Hematopoietic multipotent progenitor cell (in vitro differentiated cells): ENCODE results near the gene SPINDOC. TPM values are rescaled to one million over a fixed set of nuclear protein-coding genes. Genes with fewer than 3 reads are reported as not detected.
A peak's percentile ranks its signal among the peaks of the same experiment; 100 is the strongest.
"Not testable (repeated sequence)": the region's sequence is repeated elsewhere in the genome, so short reads cannot be mapped to it uniquely, and the experiment has no call there.

Experiments used
- DNase-seq, 3 donors: peaks; one replicate each; pipeline ENCODE4 v3.0.0-alpha.2; 2011 to 2015; ENCODE audit warnings: low read depth in 2 of 3, low spot score in 2 of 3
- total RNA-seq: library from RNA; depleted of rRNA; stranded (reverse); fragments of >200 nt; gene quantifications from one replicate; pipeline ENCODE4 v1.2.3, GENCODE V29; 2012

Gene SPINDOC
- total RNA-seq, 1 donor: 21.3 TPM

DNA sequence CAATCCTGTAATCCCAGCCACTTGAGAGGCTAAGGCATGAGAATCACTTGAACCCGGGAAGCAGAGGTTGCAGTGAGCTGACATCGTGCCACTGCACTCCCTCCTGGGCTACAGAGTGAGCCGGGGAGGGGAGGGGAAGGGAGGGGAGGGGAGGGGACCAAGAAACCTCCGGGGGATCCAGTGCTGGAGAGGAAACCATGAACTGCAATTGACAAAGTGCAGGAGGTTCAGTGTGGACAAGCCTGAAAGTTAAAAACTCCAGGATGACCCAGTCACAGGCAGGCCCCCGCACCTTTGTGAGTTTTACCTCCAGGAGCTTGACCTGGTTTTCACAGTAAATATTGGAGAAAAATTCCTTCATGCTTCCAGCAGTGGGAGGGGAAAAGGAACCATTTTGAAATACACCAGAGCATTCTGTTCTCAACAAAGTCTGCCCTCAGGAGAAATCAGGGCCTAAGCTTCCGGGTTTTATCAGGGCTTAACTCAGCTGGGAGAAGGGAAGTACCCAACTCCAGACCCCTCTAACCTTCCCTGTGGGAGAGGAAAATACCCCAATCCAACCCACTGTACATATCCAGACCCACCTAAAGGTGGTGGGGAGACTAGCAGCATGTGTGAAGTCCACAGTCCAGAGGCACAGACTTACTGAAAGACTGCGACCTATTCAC is 29.2 kb upstream of the SPINDOC start:
- no peak for DNase-seq

DNA sequence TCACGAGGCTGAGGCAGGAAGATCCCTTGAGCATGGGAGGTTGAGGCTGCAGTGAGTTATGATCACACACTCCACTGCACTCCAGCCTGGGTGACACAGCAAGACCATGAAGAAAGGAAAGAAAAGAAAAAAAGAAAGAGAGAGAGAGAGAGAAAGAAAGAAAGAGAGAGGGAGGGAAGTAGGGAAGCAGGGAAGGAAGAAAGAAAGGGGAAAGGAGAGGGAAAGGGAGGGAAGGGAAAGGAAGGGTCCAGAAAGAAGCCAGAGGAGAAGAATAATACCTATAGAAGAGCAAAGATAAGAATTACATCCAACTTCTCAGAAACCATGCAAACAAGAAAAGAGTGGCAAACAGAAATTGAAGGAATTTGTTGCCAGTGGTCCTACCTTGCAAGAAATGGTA is 27.4 kb upstream of the SPINDOC start:
- no peak for DNase-seq

- no peak for DNase-seq
Observed at GRCh38 chr11:63791495-63792167, 21.6 kb upstream of the SPINDOC start.

DNA sequence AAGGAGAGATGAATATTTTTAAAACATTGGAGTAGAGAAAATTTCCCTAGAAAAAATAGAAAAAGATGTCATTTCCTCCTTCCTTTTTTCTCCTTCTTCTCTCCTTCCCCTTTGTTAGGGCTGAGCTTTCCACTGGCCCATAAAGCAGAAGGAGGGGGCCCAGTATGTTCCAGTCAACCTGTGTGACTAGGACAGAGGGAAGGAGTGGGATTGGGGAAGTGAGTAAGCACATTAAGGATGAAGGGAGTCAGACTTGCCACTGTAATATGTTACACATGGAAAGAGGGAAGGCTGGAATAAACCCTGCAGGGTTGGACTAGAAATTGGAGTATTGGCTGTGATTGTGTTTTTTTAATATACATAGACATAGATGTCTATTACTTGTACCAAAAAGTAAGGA is 20.1 kb upstream of the SPINDOC start:
- DNase-seq: no peak

DNA sequence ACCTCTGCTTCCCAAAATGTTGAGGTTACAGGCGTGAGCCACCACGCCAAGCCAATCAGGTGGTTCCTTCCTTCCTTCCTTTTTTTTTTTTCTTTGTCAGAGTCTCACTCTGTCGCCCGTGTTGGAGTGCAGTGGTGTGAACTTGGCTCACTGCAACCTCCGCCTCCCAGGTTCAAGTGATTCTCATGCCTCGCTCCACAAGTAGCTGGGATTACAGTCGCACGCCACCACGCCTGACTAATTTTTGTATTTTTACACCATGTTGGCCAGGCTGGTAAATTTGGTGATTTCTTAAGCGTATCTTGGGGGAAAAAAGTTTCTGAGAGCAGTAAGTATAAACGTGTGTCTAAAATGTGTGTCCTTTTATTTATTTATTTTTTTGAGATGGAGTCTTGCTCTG is 18.2 kb upstream of the SPINDOC start:
- no peak for DNase-seq

GRCh38 chr11:63800921-63801320 is 12.3 kb upstream of the SPINDOC start:
- DNase-seq: no peak

DNA sequence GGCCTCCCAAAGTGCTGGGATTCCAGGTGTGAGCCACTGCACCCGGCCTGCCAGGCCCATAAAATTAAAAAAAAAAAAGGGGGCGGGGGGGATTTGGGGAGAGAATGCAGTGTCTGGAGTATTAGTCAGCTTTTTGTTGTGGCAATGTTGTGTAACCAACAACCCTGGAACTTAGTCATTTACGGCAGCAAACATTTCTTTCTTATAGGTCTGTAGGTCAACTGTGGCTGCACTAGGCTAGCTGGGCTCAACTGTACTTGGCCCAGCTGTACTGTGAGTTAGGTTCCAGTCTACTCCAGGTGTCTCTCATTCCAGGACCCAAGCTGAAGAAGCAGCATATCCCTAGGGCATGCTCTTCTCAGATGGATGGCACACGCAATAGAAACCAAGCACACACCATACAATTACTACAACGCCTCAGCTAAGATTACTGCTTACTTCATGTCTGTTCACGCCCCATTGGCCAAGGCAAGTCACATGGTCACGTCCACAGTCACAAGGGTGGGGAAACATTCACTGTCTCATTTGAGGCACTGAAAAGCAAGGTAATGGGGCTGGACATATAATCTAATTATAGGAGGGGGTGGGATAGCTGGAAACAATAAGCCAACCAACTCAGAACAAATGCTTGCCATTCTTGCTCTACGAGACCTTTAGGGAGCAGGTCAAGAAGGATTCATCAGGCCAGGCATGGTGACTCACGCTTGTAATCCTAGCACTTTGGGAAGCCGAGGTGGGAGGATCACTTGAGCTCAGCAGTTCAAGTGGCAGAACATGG is 10.4 kb upstream of the SPINDOC start:
- DNase-seq: no peak

- no peak for DNase-seq
Observed at GRCh38 chr11:63804259-63804658, 9.0 kb upstream of the SPINDOC start.

DNA sequence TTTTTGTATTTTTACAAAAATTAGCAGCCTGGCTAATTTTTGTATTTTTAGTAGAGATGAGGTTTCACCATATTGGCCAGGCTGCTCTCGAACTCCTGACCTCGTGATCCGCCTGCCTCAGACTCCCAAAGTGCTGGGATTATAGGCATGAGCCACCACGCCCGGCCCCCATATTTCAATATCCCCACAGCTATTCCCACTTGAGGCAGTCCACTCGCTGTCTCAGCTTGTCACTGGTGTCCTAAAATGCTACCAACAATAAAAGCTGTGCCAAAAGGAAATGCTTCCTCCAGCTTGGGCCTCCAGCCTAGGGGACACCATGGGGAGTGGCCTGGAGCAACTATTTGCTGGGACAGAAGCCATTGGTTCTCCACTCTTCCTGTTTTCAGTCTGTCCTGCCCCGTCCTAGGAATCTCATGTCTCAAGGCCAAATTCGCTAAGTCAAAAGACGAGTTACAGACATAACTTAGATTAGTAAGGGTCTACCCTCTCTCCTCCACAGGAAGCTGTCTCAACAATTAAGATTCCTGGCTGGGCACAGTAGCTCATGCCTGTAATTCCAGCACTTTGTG is 7.3 kb upstream of the SPINDOC start:
- DNase-seq: no peak

DNA sequence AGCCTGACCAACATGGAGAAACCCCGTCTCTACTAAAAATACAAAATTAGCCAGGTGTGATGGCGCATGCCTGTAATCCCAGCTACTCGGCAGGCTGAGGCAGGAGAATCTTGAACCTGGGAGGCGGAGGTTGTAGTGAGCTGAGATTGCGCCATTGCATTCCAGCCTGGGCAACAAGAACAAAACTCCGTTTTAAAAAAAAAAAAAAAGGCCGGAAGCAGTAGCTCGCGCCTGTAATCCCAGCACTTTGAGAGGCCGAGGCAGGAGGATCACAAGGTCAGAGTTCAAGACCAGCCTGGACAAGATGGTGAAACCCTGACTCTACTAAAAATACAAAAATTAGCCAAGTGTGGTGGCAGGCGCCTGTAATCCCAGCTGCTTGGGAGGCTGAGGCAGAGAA is 2.9 kb upstream of the SPINDOC start:
- DNase-seq: not testable (repeated sequence)

GRCh38 chr11:63811522-63811921 is 1.7 kb upstream of the SPINDOC start:
- no peak for DNase-seq

DNA sequence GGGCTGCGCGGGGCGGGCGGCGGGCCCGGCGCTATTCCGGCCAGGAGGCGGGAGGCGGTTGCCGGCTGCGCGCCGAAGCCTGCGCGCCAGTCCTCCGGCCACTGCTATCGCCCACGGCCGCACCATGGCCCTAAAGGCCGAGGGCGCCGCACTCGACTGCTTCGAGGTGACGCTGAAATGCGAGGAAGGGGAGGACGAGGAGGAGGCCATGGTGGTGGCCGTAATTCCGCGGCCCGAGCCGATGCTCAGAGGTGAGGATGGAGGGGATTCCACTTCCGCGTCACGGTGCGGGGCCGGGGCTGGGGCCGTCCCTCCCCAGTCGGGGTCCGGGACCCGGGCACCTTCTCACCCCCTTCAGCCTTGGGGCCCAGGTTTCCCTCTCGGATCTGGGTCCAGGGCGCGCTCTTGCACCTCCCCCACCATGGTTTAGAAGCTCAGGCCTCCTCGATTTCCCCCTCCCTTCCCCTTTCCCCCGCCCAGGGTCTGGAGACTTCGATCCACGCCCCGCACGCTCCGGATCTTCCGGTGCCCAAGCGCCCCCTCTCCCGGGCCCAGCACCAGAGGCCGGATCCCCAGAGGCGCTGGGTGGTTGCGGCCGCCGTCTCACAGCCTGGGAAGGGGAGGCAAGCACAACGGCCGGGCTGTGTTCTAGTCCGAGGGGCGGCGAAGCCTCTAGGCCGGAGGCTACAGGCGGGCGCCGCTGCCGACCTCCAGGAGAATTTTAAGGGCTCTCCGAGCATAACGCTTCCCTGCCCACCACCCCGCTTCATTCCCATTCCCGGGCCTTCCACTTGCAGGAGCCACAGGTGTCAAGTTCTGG is 517 bp downstream of the SPINDOC start:
- DNase-seq: peak in 2 of 3 donors; percentile 46 to 56

DNA sequence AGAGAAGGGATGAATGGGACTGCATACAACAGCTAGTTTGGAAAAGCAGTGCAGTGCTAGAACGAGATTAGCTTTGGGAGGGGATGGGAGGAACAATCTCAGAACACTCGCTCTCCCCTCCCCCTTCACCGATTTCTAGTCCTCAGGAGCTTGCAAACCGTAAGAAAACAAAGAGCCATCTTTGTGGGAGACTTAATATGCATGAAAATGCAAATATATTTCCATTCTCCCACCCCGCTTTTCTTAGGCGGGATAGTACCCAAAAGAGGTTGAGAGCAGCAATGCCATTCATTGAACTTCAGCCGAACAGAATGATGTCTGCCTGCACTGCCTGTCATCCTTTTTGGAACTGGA is 1.1 kb downstream of the SPINDOC start:
- no peak for DNase-seq

DNA sequence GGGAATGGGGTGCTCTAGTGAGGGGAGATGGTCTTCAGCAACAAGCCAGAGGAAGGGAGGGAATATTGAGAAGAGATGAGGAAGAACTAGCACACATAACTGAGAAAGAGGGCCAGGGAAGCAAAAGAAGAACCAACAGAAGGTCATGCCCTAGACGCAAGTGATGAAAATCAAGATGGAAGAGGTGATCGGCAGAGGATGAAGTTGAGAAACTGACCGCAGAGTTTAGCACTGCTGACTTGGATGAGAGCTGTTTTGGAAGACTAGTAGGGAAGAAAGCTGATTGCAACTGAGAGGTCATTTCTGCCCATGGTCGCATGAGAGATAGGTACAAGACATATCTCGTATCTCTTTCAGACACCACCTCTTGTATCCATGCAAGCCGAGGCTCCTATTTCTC is 2.9 kb downstream of the SPINDOC start:
- no peak for DNase-seq

- DNase-seq: no peak
Observed at GRCh38 chr11:63816732-63817131, 3.5 kb downstream of the SPINDOC start.

DNA sequence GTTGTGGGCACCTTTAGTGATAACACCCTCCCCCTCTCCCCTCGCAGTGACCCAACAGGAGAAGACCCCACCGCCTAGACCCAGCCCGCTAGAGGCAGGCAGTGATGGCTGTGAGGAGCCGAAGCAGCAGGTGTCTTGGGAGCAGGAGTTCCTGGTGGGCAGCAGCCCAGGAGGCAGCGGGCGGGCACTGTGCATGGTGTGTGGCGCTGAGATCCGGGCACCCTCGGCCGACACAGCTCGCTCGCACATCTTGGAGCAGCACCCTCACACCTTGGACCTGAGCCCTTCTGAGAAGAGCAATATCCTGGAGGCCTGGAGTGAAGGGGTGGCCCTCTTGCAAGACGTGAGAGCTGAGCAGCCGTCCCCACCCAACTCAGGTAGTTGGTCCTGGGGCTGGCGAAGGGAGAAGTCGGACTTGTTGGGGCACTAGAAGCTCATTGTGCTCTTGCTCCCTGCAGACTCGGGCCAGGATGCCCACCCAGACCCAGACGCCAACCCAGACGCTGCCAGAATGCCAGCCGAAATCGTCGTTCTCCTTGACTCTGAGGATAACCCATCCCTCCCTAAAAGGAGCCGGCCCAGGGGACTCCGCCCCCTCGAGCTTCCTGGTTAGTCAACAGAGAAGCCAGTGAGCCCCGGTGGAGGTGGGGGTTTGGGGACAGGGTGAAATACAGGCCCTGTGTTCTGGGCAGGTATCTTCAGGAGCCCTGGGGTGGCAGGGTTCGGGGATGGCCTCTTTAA is 4.7 kb downstream of the SPINDOC start:
- no peak for DNase-seq

- DNase-seq: no peak
Observed at GRCh38 chr11:63818609-63819008, 5.4 kb downstream of the SPINDOC start.

DNA sequence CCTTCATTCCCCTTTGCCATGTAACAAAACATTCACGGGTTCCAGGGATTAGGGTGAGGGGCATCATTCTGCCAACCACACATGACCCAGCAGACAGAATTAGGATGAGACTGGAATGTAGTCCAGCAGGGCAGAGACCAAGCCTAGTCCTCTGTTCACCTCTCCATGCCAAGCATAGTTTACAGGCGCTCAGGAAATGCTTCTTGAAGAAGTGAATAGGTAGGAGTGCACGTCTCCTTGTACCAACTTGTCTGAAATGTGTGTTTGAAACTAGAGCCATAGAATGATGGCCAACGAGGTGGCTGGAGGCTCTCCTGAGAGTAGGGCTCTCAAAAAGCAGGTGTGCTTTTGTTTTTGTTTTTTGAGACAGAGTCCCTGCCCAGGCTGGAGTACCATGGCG is 8.2 kb downstream of the SPINDOC start:
- no peak for DNase-seq

- no peak for DNase-seq
Observed at GRCh38 chr11:63826471-63827190, 13.4 kb downstream of the SPINDOC start.
